Measurements from ENCODE around the gene PPP4R2. TPM values are rescaled to one million over a fixed set of nuclear protein-coding genes. Genes with fewer than 3 reads are reported as not detected.

Gene PPP4R2
- total RNA-seq, 1 donor from 2014 or later = 55.5 TPM

DNA sequence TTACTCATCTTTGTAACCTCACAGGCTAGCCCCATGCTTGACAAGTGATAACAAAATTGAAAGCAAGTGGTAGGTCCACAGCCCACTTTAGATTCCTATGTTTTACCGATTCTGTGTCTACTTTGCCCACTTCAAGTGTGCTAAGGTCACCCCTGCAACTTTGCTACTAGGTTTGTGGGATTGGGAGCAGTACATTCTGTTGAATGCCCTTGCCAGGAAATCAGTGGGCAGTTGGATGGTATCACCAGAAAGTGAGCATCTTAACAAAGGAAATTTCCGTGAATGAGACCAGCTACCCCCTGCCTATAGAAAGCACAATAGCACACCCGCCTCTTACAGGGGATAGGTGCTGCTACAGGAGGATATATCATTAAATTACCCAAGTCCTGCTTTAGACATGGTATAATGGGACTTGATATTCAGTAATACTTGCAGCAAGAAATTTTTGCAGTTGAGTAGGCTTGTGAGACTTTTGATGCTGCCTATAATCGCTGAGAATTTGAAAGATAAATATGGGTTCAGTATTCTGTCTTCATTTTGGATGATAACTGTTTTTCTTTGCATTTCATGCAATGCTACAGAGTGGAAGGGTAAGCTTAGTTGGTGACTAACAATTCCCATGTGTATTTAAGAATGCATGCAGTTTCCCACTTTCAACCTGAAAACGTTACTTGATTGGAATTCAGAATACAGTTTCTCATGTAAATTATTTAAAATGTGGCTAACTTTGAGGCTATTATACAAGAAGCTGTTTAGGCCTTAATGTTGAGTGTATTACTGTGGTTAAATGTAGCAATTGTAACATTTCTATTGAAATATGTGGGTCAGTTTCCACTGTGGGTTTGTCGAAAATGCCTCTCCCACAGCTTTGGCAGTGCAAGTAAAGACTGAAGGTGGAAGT lies 74.3 kb downstream of the PPP4R2 start:
- Histone ChIP-seq H3K27ac (replicated peaks) (peak overlapping the region; percentile 39), H3K4me1 (peaks cover 44% of the 10 kb centered on the region), H3K9me3 (replicated peaks) (no peaks in the 10 kb centered on the region), H3K4me3 (no peak overlapping the region), H3K27me3 (ENCODE audit: low read depth) (no peaks in the 10 kb centered on the region), H3K36me3 (peaks cover 4% of the 10 kb centered on the region)
- intact Hi-C loops (cut with micrococcal nuclease) = loop anchor here (5.0 kb wide), 1 partner anchor 134 kb away; no protein-coding TSS in a partner anchor
- TF ChIP-seq, protein P1, sequence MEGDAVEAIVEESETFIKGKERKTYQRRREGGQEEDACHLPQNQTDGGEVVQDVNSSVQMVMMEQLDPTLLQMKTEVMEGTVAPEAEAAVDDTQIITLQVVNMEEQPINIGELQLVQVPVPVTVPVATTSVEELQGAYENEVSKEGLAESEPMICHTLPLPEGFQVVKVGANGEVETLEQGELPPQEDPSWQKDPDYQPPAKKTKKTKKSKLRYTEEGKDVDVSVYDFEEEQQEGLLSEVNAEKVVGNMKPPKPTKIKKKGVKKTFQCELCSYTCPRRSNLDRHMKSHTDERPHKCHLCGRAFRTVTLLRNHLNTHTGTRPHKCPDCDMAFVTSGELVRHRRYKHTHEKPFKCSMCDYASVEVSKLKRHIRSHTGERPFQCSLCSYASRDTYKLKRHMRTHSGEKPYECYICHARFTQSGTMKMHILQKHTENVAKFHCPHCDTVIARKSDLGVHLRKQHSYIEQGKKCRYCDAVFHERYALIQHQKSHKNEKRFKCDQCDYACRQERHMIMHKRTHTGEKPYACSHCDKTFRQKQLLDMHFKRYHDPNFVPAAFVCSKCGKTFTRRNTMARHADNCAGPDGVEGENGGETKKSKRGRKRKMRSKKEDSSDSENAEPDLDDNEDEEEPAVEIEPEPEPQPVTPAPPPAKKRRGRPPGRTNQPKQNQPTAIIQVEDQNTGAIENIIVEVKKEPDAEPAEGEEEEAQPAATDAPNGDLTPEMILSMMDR (IDR thresholded peaks at IDR 0.05; ENCODE audit: borderline replicate concordance) = no peak
- DNase-seq = no peak

DNA sequence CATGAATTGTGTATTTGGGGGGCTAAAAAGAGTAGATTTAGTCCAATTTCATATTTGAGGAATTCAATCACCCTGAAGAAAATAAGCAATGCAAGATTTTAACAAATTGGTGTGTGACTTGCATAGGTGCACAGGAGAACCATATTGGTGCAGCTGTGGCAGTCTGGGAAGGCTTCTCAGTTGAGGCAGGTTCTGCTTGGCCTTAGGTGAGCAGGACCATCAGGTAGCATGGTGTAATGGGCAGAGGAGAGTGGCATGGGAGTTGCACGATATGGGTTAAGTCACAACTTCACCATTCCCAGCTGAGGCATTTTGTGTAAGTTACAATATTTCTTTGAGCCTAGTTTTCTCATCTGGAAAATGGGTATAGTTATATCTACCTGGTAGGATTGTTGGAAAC lies 75.3 kb downstream of the PPP4R2 start:
- Histone ChIP-seq H3K4me3 (no peak overlapping the region), H3K27me3 (ENCODE audit: low read depth) (no peaks in the 10 kb centered on the region), H3K4me1 (peaks cover 44% of the 10 kb centered on the region), H3K36me3 (no peaks in the 10 kb centered on the region), H3K9me3 (replicated peaks) (no peaks in the 10 kb centered on the region), H3K27ac (replicated peaks) (no peak overlapping the region)
- intact Hi-C loops (cut with micrococcal nuclease) = loop anchor here (5.0 kb wide), 1 partner anchor 135 kb away; no protein-coding TSS in a partner anchor
- DNase-seq = no peak
- TF ChIP-seq, protein P1 (IDR thresholded peaks at IDR 0.05; ENCODE audit: borderline replicate concordance) = no peak

DNA sequence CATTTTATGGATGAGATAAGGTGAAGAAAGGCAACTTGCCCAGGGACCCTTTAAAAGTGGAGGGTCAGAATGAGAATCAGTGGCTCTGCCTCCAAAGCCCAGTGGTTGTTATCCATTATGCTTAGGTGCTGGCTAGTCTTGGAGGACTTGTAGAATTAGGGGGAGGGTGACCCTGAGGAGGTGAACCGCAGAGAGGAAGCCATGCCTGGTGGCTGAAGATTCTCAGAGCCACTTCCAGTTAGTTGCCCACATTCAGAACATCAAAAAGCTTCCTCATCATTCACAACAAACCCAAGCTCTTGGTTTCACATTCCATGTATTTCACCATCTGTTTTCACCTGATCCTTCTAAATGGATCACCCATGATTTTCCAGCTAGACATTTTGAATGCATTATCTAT lies 76.0 kb downstream of the PPP4R2 start:
- Histone ChIP-seq H3K4me1 (peaks cover 43% of the 10 kb centered on the region), H3K9me3 (replicated peaks) (no peaks in the 10 kb centered on the region), H3K36me3 (no peaks in the 10 kb centered on the region), H3K27me3 (ENCODE audit: low read depth) (no peaks in the 10 kb centered on the region), H3K27ac (replicated peaks) (no peak overlapping the region), H3K4me3 (no peak overlapping the region)
- no peak for DNase-seq
- TF ChIP-seq, protein P1 (IDR thresholded peaks at IDR 0.05; ENCODE audit: borderline replicate concordance) = no peak
- intact Hi-C loops (cut with micrococcal nuclease) = loop anchor here (5.0 kb wide), 1 partner anchor 135 kb away; no protein-coding TSS in a partner anchor

DNA sequence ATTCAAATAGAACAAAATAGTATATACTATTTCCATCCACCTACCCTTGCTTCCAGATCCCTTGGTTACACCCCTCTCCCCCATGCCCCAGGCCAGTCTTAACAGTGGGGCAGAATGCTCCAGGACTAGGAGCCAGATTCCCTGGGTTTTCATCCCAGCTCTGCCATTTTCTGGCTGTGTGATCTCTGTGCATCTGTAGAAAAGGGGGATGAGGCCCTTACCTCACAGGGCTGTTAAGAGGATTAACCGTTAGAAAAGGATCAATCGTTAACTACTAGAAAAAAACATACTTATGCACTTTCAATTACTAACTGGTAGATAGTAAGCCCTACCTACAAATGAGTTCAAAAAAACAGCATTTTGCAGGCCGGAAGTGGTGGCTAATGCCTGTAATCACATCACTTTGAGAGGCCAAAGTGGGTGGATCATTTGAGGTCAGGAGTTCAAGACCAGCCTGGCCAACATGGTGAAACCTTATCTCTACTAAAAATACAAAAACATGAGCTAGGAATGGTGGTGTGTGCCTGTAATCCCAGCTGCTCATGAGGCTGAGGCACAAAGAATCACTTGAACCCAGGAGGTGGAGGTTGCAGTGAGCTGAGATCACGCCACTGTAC lies 76.6 kb downstream of the PPP4R2 start:
- no peak overlapping the region for H3K27ac ChIP-seq (replicated peaks)
- no peaks in the 10 kb centered on the region for H3K27me3 ChIP-seq (ENCODE audit: low read depth)
- H3K9me3 ChIP-seq (replicated peaks) = no peaks in the 10 kb centered on the region
- intact Hi-C loops (cut with micrococcal nuclease) = loop anchor here (5.0 kb wide), 1 partner anchor 136 kb away; no protein-coding TSS in a partner anchor
- peaks cover 37% of the 10 kb centered on the region for H3K4me1 ChIP-seq
- H3K36me3 ChIP-seq = no peaks in the 10 kb centered on the region
- DNase-seq = no peak
- H3K4me3 ChIP-seq = no peak overlapping the region
- TF ChIP-seq, protein P1 (IDR thresholded peaks at IDR 0.05; ENCODE audit: borderline replicate concordance) = no peak

DNA sequence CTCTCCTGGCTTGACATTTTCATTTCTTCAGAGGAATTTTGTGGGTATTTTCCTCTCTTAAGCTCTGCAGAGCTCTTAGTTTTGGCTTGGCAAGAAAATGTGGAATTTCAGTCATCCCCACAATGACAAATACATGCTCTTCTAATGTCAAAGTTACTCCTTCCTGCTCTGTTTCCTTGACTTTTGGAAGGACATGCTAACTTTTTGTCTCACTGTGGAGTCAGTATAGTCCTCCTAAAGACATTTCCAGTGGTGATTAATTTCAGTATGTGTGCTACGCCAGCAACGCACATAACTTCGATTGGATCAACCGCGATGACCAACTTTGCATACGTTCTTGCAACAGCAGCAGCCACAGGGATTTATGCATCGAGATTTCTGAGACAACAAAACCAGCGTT lies 78.2 kb downstream of the PPP4R2 start:
- H3K36me3 ChIP-seq = no peaks in the 10 kb centered on the region
- H3K4me1 ChIP-seq = peaks cover 30% of the 10 kb centered on the region
- no peak overlapping the region for H3K4me3 ChIP-seq
- DNase-seq = no peak
- intact Hi-C loops (cut with micrococcal nuclease) = loop anchor here (5.0 kb wide), 1 partner anchor 137 kb away; no protein-coding TSS in a partner anchor
- TF ChIP-seq, protein P1 (IDR thresholded peaks at IDR 0.05; ENCODE audit: borderline replicate concordance) = no peak
- H3K27me3 ChIP-seq (ENCODE audit: low read depth) = no peaks in the 10 kb centered on the region
- no peaks in the 10 kb centered on the region for H3K9me3 ChIP-seq (replicated peaks)
- H3K27ac ChIP-seq (replicated peaks) = no peak overlapping the region
